ENCODE measurements around the gene GPER1.

GRCh38 chr7:1085910-1086421 is 1.9 kb upstream of the GPER1 start:
- no peak for TF ChIP-seq CTCF (conservative IDR thresholded peaks at IDR 0.05; ENCODE audit: low read depth, low read length)
- TF ChIP-seq EZH2 (IDR thresholded peaks at IDR 0.05; ENCODE audit: low read length, unreplicated experiment): no peak
- no peak for TF ChIP-seq EZH2phosphoT487 (IDR thresholded peaks at IDR 0.05; ENCODE audit: borderline replicate concordance, low read length)

All from PC-3 (cell line).